IPS DF 6.9 (cell line): ENCODE measurements around the gene ZNF408.

Source experiments
- DNase-seq: peaks from one replicate; pipeline ENCODE4 v3.0.0-alpha.2; 2013; ENCODE audit warnings: low read depth, low spot score
- H3K27ac ChIP-seq: one replicate; pipeline ENCODE4 v1.5.1; 2013; ENCODE audit warnings: low read length, control low read depth
- H3K27me3 ChIP-seq: 2 replicates; pipeline ENCODE4 v1.6.1; 2013; ENCODE audit warnings: mild to moderate bottlenecking, low read length; ENCODE audit not compliant: control insufficient read depth, insufficient read depth
- H3K36me3 ChIP-seq: 2 replicates; pipeline ENCODE4 v1.6.1; 2013; ENCODE audit warnings: low read length; ENCODE audit not compliant: control insufficient read depth, insufficient read depth
- H3K4me1 ChIP-seq: 2 replicates; pipeline ENCODE4 v1.6.1; 2013; ENCODE audit warnings: low read length; ENCODE audit not compliant: control insufficient read depth, insufficient read depth
- H3K4me3 ChIP-seq: 2 replicates; pipeline ENCODE4 v1.5.1; 2013; ENCODE audit warnings: mild to moderate bottlenecking, low read length
- H3K9me3 ChIP-seq: 2 replicates; pipeline ENCODE4 v1.6.1; 2013; ENCODE audit warnings: low read length, inconsistent platforms; ENCODE audit not compliant: control insufficient read depth, insufficient read depth
- WGBS: extraction: QIAGEN DNeasy Blood & Tissue Kit; methylation state at CpG from one replicate; pipeline ENCODE4 v1.1.7; 2013; ENCODE audit warnings: mixed read lengths, missing lambda C conversion rate; ENCODE audit not compliant: insufficient read length, insufficient coverage; 5-methylcytosine and 5-hydroxymethylcytosine counted together

The ZNF408 gene

GRCh38 chr11:46675949-46676348, 24.9 kb upstream of the ZNF408 start:
- Histone ChIP-seq H3K9me3 (no peaks in the 10 kb centered on the region), H3K4me1 (peaks cover 1% of the 10 kb centered on the region), H3K36me3 (peaks cover 26% of the 10 kb centered on the region), H3K27me3 (no peaks in the 10 kb centered on the region), H3K27ac (no peak overlapping the region), H3K4me3 (no peak overlapping the region)
- no peak for DNase-seq
- no CpG with 5 or more reads among the region's 7 CpGs for WGBS

GRCh38 chr11:46676436-46677158, 24.2 kb upstream of the ZNF408 start:
- DNase-seq, result no peak
- peaks cover 1% of the 10 kb centered on the region for H3K4me1 ChIP-seq
- peaks cover 26% of the 10 kb centered on the region for H3K36me3 ChIP-seq
- no peak overlapping the region for H3K27ac ChIP-seq
- H3K9me3 ChIP-seq, result no peaks in the 10 kb centered on the region
- H3K27me3 ChIP-seq, result no peaks in the 10 kb centered on the region
- no CpG with 5 or more reads among the region's 15 CpGs for WGBS
- H3K4me3 ChIP-seq, result no peak overlapping the region

GRCh38 chr11:46677169-46677568, 23.7 kb upstream of the ZNF408 start:
- no CpG with 5 or more reads among the region's 8 CpGs for WGBS
- Histone ChIP-seq H3K9me3 (no peaks in the 10 kb centered on the region), H3K4me3 (no peak overlapping the region), H3K4me1 (peaks cover 1% of the 10 kb centered on the region), H3K27ac (no peak overlapping the region), H3K36me3 (peaks cover 23% of the 10 kb centered on the region), H3K27me3 (no peaks in the 10 kb centered on the region)
- no peak for DNase-seq

GRCh38 chr11:46677991-46678740, 22.7 kb upstream of the ZNF408 start:
- Histone ChIP-seq H3K9me3 (no peaks in the 10 kb centered on the region), H3K4me1 (peaks cover 1% of the 10 kb centered on the region), H3K27me3 (no peaks in the 10 kb centered on the region), H3K4me3 (no peak overlapping the region), H3K36me3 (peaks cover 19% of the 10 kb centered on the region), H3K27ac (no peak overlapping the region)
- no peak for DNase-seq
- no CpG with 5 or more reads among the region's 10 CpGs for WGBS

- H3K27me3 ChIP-seq, result no peaks in the 10 kb centered on the region
- H3K9me3 ChIP-seq, result no peaks in the 10 kb centered on the region
- peaks cover 15% of the 10 kb centered on the region for H3K36me3 ChIP-seq
- H3K27ac ChIP-seq, result no peak overlapping the region
- no peak overlapping the region for H3K4me3 ChIP-seq
- DNase-seq, result no peak
- WGBS, result no CpG with 5 or more reads among the region's 9 CpGs
- H3K4me1 ChIP-seq, result no peaks in the 10 kb centered on the region; the same call in none of the 2 replicates
These were observed 22.1 kb upstream of the ZNF408 start for GRCh38 chr11:46678741-46679130.

GRCh38 chr11:46679241-46680163, 21.3 kb upstream of the ZNF408 start:
- Histone ChIP-seq H3K4me1 (no peaks in the 10 kb centered on the region; the same call in 1 of the 2 replicates), H3K4me3 (no peak overlapping the region), H3K9me3 (no peaks in the 10 kb centered on the region), H3K27me3 (no peaks in the 10 kb centered on the region), H3K36me3 (peaks cover 14% of the 10 kb centered on the region), H3K27ac (no peak overlapping the region)
- no peak for DNase-seq
- WGBS, result no CpG with 5 or more reads among the region's 26 CpGs

- Histone ChIP-seq H3K4me3 (no peak overlapping the region), H3K36me3 (peaks cover 14% of the 10 kb centered on the region), H3K9me3 (no peaks in the 10 kb centered on the region), H3K4me1 (no peaks in the 10 kb centered on the region; the same call in 1 of the 2 replicates), H3K27ac (no peak overlapping the region), H3K27me3 (no peaks in the 10 kb centered on the region)
- DNase-seq, result no peak
- no CpG with 5 or more reads among the region's 21 CpGs for WGBS
These were observed 20.6 kb upstream of the ZNF408 start for GRCh38 chr11:46680164-46680760.

GRCh38 chr11:46680815-46681214, 20.0 kb upstream of the ZNF408 start:
- no peaks in the 10 kb centered on the region for H3K4me1 ChIP-seq
- no CpG with 5 or more reads among the region's 22 CpGs for WGBS

GRCh38 chr11:46681814-46682213, 19.0 kb upstream of the ZNF408 start:
- H3K9me3 ChIP-seq, result no peaks in the 10 kb centered on the region
- H3K27me3 ChIP-seq, result no peaks in the 10 kb centered on the region
- H3K27ac ChIP-seq, result no peak overlapping the region
- H3K36me3 ChIP-seq, result peaks cover 14% of the 10 kb centered on the region
- whole genome bisulfite sequencing, result no CpG with 5 or more reads among the region's 11 CpGs
- no peak overlapping the region for H3K4me3 ChIP-seq
- H3K4me1 ChIP-seq, result no peaks in the 10 kb centered on the region
- DNase-seq, result no peak

More at GRCh38 chr11:46680815-46681214, 20.0 kb upstream of the ZNF408 start:
- no peak overlapping the region for H3K27ac ChIP-seq
- H3K4me3 ChIP-seq, result no peak overlapping the region
- no peaks in the 10 kb centered on the region for H3K27me3 ChIP-seq
- DNase-seq, result no peak
- H3K9me3 ChIP-seq, result no peaks in the 10 kb centered on the region
- peaks cover 14% of the 10 kb centered on the region for H3K36me3 ChIP-seq
